BJ (cell line): ENCODE data around the gene USP48. TPM values are rescaled to one million over a fixed set of nuclear protein-coding genes. Genes with fewer than 3 reads are reported as not detected.
"Not testable (repeated sequence)": the region's sequence is repeated elsewhere in the genome, so short reads cannot be mapped to it uniquely, and the experiment has no call there.

Experiments
- CTCF ChIA-PET: fragments of 350-600 bp; formaldehyde crosslinking; extraction: SDS; loops from one replicate; lab custom pipeline; 2021; ENCODE audit warnings: antibody characterized with exemption, inconsistent platforms; lab: Yijun Ruan, JAX
- POLR2A ChIA-PET: fragments of 300-600 bp; sonication (Branson Sonifier 250); formaldehyde crosslinking; extraction: SDS; loops from one replicate; lab custom pipeline; 2021; ENCODE audit warnings: antibody characterized with exemption; lab: Charles Lee
- DNase-seq: peaks from one replicate; pipeline ENCODE4 v3.0.0-alpha.2; 2011; ENCODE audit warnings: low read depth
- H3K27me3 ChIP-seq: 2 replicates; pipeline ENCODE4 v1.6.0; 2011; ENCODE audit warnings: low read length; ENCODE audit not compliant: control insufficient read depth, insufficient read depth
- H3K36me3 ChIP-seq: 2 replicates; pipeline ENCODE4 v1.5.1; 2011; ENCODE audit warnings: low read length; ENCODE audit not compliant: control insufficient read depth, insufficient read depth
- H3K4me3 ChIP-seq: 2 replicates; pipeline ENCODE4 v1.5.1; 2011; ENCODE audit warnings: low read depth, mild to moderate bottlenecking, control low read depth, low read length
- polyA plus RNA-seq: library from polyadenylated mRNA; depleted of rRNA; stranded (reverse); fragments of >200 nt; gene quantifications from 2 replicates; pipeline ENCODE4 v1.2.3, GENCODE V29; 2011
- TF ChIP-seq, protein P1 (sequence below): IDR thresholded peaks from 2 replicates; pipeline ENCODE4 v1.5.1; 2011; ENCODE audit warnings: low read depth, mild to moderate bottlenecking, control low read depth, inconsistent platforms, low read length, moderate library complexity; ENCODE audit not compliant: insufficient read depth

The USP48 gene
- polyA plus RNA-seq, 1 experiment, result 10.8 TPM

DNA sequence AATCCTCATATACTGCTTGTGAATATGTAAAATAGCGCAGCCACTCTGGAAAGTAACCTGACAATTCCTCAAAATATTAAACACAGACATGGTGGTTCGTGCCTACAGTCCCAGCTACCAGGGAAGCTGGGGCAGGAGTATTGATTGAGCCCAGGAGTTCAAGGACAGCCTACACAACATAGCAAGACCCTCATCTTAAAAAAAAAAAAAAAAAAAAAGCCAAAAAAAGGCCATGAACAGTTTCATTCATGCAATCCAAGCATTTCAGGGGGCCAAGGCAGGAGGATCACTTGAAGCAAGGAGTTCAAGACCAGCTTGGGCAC is 4.6 kb downstream of the USP48 start:
- CTCF ChIA-PET, result interaction anchor here (0.6 kb wide), 1 partner anchor 346 kb away, joined by 3 read pairs; no protein-coding TSS in a partner anchor
- no peak for DNase-seq
- Histone ChIP-seq H3K27me3 (no peaks in the 10 kb centered on the region), H3K36me3 (no peaks in the 10 kb centered on the region), H3K4me3 (no peak overlapping the region)
- TF ChIP-seq, protein P1, sequence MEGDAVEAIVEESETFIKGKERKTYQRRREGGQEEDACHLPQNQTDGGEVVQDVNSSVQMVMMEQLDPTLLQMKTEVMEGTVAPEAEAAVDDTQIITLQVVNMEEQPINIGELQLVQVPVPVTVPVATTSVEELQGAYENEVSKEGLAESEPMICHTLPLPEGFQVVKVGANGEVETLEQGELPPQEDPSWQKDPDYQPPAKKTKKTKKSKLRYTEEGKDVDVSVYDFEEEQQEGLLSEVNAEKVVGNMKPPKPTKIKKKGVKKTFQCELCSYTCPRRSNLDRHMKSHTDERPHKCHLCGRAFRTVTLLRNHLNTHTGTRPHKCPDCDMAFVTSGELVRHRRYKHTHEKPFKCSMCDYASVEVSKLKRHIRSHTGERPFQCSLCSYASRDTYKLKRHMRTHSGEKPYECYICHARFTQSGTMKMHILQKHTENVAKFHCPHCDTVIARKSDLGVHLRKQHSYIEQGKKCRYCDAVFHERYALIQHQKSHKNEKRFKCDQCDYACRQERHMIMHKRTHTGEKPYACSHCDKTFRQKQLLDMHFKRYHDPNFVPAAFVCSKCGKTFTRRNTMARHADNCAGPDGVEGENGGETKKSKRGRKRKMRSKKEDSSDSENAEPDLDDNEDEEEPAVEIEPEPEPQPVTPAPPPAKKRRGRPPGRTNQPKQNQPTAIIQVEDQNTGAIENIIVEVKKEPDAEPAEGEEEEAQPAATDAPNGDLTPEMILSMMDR, result no peak
- POLR2A ChIA-PET, result no interaction called here

DNA sequence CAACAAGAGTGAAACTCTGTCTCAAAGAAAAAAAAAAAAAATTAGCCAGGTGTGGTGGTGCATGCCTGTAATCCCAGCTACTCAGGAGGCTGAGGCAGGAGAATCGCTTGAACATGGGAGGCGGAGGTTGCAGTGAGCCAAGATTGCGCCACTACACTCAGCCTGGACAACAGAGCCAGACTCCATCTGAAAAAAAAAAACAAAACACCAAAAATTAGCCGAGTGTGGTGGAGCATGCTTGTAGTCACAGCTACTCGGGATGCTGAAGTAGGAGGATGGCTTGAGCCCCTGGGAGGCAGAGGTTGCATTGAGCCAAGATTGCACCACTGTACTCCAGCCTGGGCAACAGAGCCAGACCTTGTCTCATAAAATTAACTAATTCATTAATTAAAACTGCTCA is 6.0 kb downstream of the USP48 start:
- CTCF ChIA-PET, H3K36me3 ChIP-seq: not testable (repeated sequence)
- POLR2A ChIA-PET, result interaction anchor here (0.6 kb wide), 2 partner anchors 109 to 134 kb away, joined by 9 to 19 read pairs; no protein-coding TSS in a partner anchor

DNA sequence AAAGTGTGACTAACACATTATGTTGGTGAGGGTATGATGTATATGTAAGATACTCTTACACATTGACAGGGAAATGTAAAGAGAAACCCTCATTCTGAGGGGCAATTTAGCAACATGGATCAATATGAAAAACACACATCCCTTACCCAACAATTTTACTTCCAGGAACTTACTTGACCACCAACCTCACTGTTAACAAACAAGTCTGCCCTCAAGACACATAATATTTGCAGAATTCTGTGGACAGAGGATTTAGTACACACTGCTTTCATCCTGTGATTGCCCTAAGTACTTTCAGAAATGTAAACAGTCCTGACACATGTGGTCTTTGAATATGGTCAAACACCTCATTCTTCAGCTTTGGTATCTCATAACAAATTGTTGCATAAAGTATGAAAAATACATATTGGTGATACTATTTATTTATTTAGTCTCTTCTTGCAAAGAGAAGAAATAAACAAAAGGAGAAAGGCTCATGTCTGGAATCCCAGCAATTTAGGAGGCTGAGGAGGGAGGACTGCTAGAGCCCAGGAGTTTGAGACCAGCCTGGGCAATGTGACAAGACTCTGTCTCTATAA is 6.9 kb downstream of the USP48 start:
- TF ChIP-seq, protein P1, result no peak
- Histone ChIP-seq H3K4me3 (no peak overlapping the region), H3K27me3 (no peaks in the 10 kb centered on the region), H3K36me3 (no peaks in the 10 kb centered on the region)
- ChIA-PET POLR2A (interaction anchor here (0.6 kb wide), 2 partner anchors 108 to 135 kb away, joined by 9 to 19 read pairs; no protein-coding TSS in a partner anchor), CTCF (no interaction called here)
- peak; percentile 59 for DNase-seq

More for the DNA sequence above, 6.0 kb downstream of the USP48 start:
- not testable (repeated sequence) for H3K4me3 ChIP-seq, DNase-seq, H3K27me3 ChIP-seq

DNA sequence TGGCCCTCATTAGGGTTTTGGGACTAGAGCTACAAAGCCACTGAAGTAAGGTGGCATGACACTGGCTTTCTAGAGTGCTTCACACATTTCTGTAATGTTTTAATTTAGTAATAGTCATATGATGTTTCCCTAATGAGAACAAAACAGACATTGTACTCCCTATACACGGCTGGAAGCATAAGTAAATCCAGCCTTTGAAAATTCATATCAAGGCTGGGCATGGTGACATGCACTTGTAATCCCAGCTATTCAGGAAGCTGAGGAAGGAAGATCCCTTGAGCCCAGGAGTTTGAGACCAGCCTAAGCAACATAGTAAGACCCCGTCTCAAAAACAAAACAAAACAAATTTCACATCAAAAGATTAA is 7.4 kb downstream of the USP48 start:
- DNase-seq, result no peak
- no peaks in the 10 kb centered on the region for H3K27me3 ChIP-seq
- ChIA-PET CTCF (no interaction called here), POLR2A (no interaction called here)
- H3K4me3 ChIP-seq, result no peak overlapping the region
- no peaks in the 10 kb centered on the region for H3K36me3 ChIP-seq
- TF ChIP-seq, protein P1, result no peak

DNA sequence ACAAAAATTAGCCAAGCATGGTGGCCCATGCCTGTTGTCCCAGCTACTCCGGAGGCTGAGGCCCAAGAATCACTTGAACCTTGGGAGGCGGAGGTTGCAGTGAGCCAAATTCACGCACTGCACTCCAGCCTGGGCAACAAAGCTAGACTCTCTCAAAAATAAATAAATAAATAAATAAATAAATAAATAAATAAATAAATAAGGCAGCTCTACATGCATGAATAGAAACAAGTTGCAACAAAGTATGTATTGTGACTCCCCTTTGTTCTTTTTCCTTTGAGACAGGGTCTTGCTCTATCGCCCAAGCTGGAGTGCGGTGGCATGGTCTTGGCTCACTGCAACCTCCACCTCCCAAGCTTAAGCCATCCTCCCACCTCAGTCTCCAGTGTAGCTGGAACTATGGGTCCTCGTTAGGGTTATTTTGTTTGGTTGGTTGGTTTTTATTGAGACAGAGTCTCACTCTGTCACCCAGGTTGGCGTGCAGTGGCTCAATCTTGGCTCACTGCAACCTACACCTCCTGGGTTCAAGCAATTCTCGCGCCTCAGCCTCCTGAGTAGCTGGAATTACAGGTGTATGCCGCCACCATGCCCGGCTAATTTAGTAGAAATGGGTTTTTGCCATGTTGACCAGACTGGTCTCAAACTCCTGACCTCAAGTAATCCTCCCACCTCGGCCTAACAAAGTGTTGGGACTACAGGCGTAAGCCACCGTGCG is 8.0 kb downstream of the USP48 start:
- ChIA-PET POLR2A (no interaction called here), CTCF (interaction anchor here (0.6 kb wide), 1 partner anchor 95 kb away, joined by 4 read pairs; no protein-coding TSS in a partner anchor)
- Histone ChIP-seq H3K4me3 (no peak overlapping the region), H3K36me3 (no peaks in the 10 kb centered on the region), H3K27me3 (no peaks in the 10 kb centered on the region)
- TF ChIP-seq, protein P1, result no peak
- DNase-seq, result no peak
